ENCODE measurements around the gene LUZP2.

GRCh38 chr11:24509114-24509513 is 12.3 kb downstream of the LUZP2 start:
- TF ChIP-seq, protein P1, sequence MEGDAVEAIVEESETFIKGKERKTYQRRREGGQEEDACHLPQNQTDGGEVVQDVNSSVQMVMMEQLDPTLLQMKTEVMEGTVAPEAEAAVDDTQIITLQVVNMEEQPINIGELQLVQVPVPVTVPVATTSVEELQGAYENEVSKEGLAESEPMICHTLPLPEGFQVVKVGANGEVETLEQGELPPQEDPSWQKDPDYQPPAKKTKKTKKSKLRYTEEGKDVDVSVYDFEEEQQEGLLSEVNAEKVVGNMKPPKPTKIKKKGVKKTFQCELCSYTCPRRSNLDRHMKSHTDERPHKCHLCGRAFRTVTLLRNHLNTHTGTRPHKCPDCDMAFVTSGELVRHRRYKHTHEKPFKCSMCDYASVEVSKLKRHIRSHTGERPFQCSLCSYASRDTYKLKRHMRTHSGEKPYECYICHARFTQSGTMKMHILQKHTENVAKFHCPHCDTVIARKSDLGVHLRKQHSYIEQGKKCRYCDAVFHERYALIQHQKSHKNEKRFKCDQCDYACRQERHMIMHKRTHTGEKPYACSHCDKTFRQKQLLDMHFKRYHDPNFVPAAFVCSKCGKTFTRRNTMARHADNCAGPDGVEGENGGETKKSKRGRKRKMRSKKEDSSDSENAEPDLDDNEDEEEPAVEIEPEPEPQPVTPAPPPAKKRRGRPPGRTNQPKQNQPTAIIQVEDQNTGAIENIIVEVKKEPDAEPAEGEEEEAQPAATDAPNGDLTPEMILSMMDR (IDR thresholded peaks at IDR 0.05): no peak
- TF ChIP-seq POLR2A (IDR thresholded peaks at IDR 0.05): no peak

All from tibial nerve (tissue), 3 donors.